Measurements from ENCODE around the gene PDP2.

Gene PDP2

GRCh38 chr16:66849021-66849420 lies 31.3 kb upstream of the PDP2 start:
- Histone ChIP-seq H3K36me3 (ENCODE audit: insufficient read depth, low read length) (no peaks in the 10 kb centered on the region), H3F3A (ENCODE audit: low read depth) (no peaks in the 10 kb centered on the region), H3K9ac (ENCODE audit: low read depth, low read length, poor library complexity, severe bottlenecking) (no peak overlapping the region), H3K27me3 (ENCODE audit: insufficient read depth, low read length, poor library complexity, severe bottlenecking) (no peaks in the 10 kb centered on the region), H3K79me2 (ENCODE audit: insufficient read depth, low read length) (no peaks in the 10 kb centered on the region), H2AFZ (ENCODE audit: low read length) (no peak overlapping the region), H3K4me1 (ENCODE audit: insufficient read depth, low read length, poor library complexity, severe bottlenecking) (no peaks in the 10 kb centered on the region), H3K9me3 (ENCODE audit: insufficient read depth, low read depth, low read length) (no peaks in the 10 kb centered on the region), H3K9me2 (replicated peaks; ENCODE audit: low read depth, low read length) (no peaks in the 10 kb centered on the region), H3K4me3 (ENCODE audit: low read length, poor library complexity, severe bottlenecking) (no peak overlapping the region), H4K20me1 (ENCODE audit: insufficient read depth, low read length, poor library complexity, severe bottlenecking) (no peaks in the 10 kb centered on the region), H3K4me2 (ENCODE audit: low read depth, low read length, poor library complexity, severe bottlenecking) (no peak overlapping the region)
- TF ChIP-seq EZH2phosphoT487 (IDR thresholded peaks at IDR 0.05; ENCODE audit: borderline replicate concordance): no peak
- TF ChIP-seq CTCF (conservative IDR thresholded peaks at IDR 0.05; ENCODE audit: low read length): no peak

GRCh38 chr16:66849549-66849948 lies 30.8 kb upstream of the PDP2 start:
- Histone ChIP-seq H3K79me2 (ENCODE audit: insufficient read depth, low read length) (no peaks in the 10 kb centered on the region), H3K4me2 (ENCODE audit: low read depth, low read length, poor library complexity, severe bottlenecking) (no peak overlapping the region), H3K9me3 (ENCODE audit: insufficient read depth, low read depth, low read length) (no peaks in the 10 kb centered on the region), H4K20me1 (ENCODE audit: insufficient read depth, low read length, poor library complexity, severe bottlenecking) (no peaks in the 10 kb centered on the region), H2AFZ (ENCODE audit: low read length) (no peak overlapping the region), H3K4me1 (ENCODE audit: insufficient read depth, low read length, poor library complexity, severe bottlenecking) (no peaks in the 10 kb centered on the region), H3K9me2 (replicated peaks; ENCODE audit: low read depth, low read length) (no peaks in the 10 kb centered on the region), H3K36me3 (ENCODE audit: insufficient read depth, low read length) (no peaks in the 10 kb centered on the region), H3K4me3 (ENCODE audit: low read length, poor library complexity, severe bottlenecking) (no peak overlapping the region), H3K27me3 (ENCODE audit: insufficient read depth, low read length, poor library complexity, severe bottlenecking) (no peaks in the 10 kb centered on the region), H3F3A (ENCODE audit: low read depth) (no peaks in the 10 kb centered on the region), H3K9ac (ENCODE audit: low read depth, low read length, poor library complexity, severe bottlenecking) (no peak overlapping the region)
- TF ChIP-seq EZH2phosphoT487 (IDR thresholded peaks at IDR 0.05; ENCODE audit: borderline replicate concordance) (no peak), CTCF (conservative IDR thresholded peaks at IDR 0.05; ENCODE audit: low read length) (no peak)

- H4K20me1 ChIP-seq (ENCODE audit: insufficient read depth, low read length, poor library complexity, severe bottlenecking): no peaks in the 10 kb centered on the region
- no peak overlapping the region for H2AFZ ChIP-seq (ENCODE audit: low read length)
- H3K36me3 ChIP-seq (ENCODE audit: insufficient read depth, low read length): no peaks in the 10 kb centered on the region
- no peak overlapping the region for H3K4me3 ChIP-seq (ENCODE audit: low read length, poor library complexity, severe bottlenecking)
- H3K27me3 ChIP-seq (ENCODE audit: insufficient read depth, low read length, poor library complexity, severe bottlenecking): no peaks in the 10 kb centered on the region
- no peaks in the 10 kb centered on the region for H3K79me2 ChIP-seq (ENCODE audit: insufficient read depth, low read length)
- H3K9me2 ChIP-seq (replicated peaks; ENCODE audit: low read depth, low read length): no peaks in the 10 kb centered on the region
- H3K4me1 ChIP-seq (ENCODE audit: insufficient read depth, low read length, poor library complexity, severe bottlenecking): no peaks in the 10 kb centered on the region
- TF ChIP-seq EZH2phosphoT487 (IDR thresholded peaks at IDR 0.05; ENCODE audit: borderline replicate concordance): no peak
- TF ChIP-seq CTCF (conservative IDR thresholded peaks at IDR 0.05; ENCODE audit: low read length): no peak
- no peak overlapping the region for H3K9ac ChIP-seq (ENCODE audit: low read depth, low read length, poor library complexity, severe bottlenecking)
- H3F3A ChIP-seq (ENCODE audit: low read depth): no peaks in the 10 kb centered on the region
- H3K4me2 ChIP-seq (ENCODE audit: low read depth, low read length, poor library complexity, severe bottlenecking): no peak overlapping the region
- no peaks in the 10 kb centered on the region for H3K9me3 ChIP-seq (ENCODE audit: insufficient read depth, low read depth, low read length)
Measured at GRCh38 chr16:66850115-66850815, 30.1 kb upstream of the PDP2 start.

All from Loucy (cell line).